ENCODE data around the gene ZNF565.
"Not testable (repeated sequence)": the region's sequence is repeated elsewhere in the genome, so short reads cannot be mapped to it uniquely, and the experiment has no call there.

Gene ZNF565

DNA sequence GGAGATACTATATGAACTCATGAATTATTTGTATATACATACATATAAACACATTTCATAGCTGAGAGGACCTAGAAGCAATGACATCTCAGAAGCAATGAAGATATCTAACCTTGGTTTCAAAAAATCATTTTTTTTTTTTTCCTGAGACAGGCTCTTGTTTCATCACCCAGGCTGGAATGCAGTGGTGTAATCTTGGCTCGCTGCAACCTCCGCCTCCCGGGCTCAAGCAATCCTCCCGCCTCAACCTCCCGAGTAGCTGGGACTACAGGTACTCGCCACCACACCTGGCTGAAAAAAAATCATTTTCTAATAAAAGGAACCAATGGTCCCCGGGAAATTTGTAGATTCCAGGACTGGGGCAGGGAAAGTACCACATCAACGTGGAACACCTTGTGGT is 4.0 kb downstream of the ZNF565 start:
- DNase-seq: no peak

DNA sequence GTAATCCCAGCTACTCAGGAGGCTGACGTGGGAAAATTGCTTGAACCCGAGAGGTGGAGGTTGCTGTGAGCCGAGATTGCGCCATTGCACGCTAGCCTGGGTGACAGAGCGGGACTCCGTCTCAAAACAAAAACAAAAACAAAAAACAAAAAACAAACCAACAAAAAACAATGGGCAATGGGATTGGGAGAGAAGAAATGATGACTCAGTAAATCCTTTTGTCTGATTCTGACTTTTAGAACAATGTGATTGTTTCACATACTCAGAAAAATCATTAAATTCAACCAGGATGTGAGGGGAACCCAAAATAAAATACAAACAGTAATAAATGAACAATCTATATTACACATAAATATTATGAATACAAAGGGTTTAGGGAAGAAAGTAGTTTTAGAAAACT is 5.1 kb downstream of the ZNF565 start:
- no peak for DNase-seq

DNA sequence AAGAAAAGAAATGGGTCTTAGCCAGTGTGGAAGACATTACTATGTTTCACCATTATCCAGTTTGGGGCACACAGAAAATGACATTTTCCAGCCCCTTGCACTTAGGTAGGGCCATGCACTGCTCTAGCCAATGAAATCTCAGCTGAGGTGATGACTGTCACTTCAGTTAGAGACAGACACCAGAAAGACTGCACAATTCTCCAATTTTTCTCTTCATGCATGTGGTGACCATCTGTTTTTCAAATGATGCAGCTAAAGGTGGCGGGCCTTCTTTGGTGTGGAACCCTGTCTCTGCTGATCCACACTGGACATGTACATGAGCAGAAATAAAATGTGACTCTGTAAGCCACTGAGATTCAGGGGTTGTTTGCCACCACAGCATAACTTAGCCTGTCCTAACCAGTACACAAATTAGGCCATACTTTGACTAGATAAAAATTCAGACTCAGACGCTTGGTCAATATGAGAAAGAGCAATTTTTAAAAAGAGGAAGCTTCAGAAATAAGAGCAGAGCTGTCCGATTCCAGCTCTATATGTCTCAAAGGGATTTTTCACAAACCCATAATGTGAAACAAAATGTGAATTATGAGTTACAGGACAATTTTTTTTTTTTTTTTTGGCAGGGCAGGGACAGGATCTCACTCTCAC is 6.7 kb downstream of the ZNF565 start:
- DNase-seq: no peak

DNA sequence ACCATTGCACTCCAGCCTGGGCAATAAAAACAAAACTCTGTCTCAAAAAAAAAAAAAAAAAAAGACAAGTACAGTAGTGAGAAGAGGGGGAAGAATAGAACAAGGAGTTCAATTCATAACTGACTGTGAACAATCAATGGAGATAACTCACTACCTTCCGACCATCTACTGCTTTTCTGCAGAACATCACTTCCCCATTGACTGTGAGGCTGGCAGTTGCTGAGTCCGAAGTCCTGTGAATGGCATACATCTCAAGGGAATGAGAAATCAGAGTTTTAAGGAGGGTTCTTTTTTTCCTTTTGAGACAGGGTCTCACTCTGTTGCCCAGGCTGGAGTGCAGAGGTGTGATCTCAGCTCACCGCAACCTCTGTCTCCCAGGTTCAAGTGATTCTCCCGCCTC is 11.2 kb downstream of the ZNF565 start:
- no peak for DNase-seq

DNA sequence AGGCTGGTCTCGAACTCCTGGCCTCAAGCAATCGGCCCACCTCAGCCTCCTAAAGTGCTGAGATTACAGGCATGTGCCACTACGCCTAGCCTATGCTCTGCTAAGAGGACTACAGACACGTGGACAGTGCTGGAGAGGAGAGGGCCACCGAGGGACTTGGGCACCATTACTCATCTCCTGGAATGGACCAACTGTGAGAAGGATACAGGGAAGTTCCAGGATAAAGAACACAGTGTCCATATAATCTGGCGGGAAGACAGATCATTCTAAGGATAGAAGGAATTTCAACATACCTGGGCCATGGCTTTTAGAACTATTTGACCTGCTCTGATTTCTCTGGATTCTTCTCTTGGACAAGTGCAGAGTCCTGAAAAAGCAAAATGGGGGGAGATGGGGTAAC is 12.8 kb downstream of the ZNF565 start:
- DNase-seq: no peak

DNA sequence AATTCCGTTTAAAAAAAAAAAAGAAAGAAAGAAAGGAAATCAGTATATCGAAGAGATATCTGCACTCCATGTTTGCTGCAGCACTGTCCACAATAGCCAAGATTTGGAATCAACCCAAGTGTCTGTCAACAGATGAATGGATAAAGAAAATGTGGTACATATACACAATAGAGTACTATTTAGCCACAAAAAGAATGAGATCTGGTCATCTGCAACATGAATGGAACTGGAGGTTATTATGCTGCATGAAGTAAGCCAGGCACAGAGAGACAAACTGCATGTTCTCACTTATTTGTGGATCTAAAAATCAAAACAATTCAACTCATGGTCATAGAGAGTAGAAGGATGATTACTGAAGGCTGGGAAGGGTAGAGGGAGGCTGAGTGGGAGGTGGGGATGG is 16.3 kb downstream of the ZNF565 start:
- DNase-seq: no peak

DNA sequence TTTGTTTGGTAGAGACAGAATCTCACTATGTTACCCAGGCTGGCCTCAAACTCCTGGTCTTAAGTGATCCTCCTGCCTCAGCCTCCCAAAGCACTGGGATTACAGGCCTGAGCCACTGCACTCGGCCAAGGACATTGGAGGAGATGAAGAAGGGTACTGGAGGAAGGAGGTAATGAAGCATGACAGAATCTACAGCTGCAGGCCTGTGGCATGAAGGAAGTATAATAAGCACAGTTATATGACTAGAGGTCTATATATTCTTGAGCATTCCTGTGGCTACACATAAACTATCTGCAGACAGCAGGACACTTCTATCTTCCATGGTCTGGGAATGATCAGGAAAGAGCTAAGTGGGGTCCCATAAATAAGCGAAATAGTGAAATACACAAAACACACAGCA is 18.2 kb downstream of the ZNF565 start:
- DNase-seq: no peak

DNA sequence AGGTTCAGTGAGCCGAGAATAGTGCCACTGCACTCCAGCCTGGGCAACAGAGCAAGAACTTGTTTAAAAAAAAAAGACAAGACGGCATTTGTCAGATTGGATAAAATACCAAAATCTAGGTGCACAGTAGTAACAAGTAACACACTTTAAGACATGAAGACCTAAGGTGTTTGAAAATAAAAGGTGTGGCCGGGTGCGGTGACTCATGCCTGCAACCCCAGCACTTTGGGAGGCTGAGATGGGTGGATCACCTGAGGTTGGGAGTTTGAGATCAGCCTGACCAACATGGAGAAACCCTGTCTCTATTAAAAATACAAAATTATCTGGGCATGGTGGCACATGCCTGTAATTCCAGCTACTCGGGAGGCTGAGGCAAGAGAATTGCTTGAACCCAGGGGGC is 27.7 kb downstream of the ZNF565 start:
- DNase-seq: not testable (repeated sequence)

DNA sequence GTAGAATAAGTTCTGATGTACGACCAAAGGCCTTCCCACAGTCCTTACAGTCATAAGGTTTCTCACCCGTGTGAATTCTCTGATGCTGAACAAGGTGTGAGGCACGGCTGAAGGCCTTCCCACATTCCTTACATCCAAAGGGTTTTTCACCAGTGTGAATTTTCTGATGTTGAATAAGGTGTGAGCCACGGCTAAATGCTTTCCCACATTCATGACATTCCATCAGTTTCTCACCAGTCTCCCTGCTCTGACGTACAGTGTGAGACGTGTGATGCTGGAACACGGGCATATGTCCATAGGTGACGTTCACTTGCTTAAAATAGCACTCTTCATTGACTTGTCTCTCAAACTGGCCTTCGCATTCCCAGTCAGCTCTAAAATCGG is 31.2 kb downstream of the ZNF565 start:
- DNase-seq: no peak

DNA sequence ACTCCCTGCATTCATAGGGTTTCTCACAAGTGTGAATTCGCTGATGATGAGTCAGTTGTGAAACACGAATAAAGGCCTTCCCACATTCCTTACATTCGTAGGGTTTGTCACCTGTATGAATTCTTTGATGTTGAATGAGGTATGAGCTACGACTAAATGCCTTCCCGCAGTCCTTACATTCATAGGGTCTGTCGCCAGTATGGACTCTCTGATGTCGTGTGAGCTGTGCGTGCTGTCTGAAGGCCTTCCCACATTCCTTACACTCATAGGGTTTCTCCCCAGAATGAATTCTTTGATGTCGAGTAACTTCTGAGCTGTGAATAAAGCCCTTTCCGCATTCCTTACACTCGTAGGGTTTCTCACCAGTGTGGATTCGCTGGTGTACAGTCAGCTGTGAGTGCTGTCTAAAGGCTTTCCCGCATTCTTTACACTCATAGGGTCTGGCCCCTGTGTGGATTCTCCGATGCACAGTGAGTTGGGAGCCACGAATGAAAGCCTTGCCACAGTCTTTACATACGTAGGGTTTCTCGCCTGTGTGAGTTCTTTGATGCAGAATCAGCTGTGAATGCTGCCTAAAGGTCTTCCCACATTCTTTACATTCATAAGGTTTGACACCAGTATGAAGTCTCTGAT is 31.7 kb downstream of the ZNF565 start:
- no peak for DNase-seq

DNA sequence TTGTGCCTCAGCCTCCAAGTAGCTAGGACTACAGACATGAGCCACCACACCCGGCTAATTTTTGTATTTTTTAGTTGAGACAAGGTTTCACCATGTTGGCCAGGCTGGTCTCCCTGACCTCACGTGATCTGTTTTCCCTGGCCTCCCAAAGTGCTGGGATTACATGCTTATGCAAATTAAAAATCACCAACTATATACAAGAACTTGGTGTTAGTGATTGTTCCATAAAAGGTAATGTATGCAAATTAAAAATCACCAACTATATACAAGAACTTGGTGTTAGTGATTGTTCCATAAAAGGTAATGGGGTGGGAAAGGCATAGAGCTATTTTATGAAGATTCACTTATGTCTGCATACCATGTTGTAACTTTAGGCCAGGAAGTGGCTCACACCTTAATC is 35.4 kb downstream of the ZNF565 start:
- DNase-seq: not testable (repeated sequence)

DNA sequence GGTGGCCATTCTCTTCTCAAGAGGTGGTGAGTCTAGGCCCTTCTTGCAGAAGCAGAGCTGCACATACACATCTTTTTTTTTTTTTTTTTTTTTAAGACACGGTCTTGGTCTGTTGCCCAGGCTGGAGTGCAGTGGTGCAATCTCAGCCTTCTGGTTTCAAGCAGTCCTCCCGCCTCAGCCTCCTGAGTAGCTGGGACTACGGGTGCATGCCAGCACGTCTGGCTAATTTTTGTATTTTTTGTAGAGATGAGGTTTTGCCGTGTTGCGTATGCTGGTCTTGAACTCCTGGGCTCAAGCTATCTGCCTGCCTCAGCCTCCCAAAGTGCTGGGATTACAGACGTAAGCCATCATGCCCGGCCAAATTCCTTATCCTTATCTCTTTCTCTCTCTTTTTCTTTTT is 40.6 kb downstream of the ZNF565 start:
- not testable (repeated sequence) for DNase-seq

DNA sequence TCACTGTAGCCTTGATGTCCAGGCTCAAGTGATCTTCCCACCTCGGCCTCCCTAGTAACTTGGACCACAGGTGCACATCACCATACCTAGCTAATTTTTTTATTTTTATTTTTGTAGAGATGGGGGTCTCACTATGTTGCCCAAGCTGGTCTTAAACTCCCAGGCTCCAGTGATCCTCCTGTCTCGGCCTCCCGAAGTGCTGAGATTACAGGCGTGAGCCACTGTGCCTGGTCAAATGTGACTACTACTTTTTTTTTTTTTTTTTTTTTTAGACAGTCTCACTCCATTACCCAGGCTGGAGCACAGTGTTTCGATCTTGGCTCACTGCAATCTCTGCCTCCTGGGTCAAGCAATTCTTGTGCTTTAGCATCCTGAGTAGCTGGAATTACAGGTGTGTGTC is 41.6 kb downstream of the ZNF565 start:
- DNase-seq: no peak

DNA sequence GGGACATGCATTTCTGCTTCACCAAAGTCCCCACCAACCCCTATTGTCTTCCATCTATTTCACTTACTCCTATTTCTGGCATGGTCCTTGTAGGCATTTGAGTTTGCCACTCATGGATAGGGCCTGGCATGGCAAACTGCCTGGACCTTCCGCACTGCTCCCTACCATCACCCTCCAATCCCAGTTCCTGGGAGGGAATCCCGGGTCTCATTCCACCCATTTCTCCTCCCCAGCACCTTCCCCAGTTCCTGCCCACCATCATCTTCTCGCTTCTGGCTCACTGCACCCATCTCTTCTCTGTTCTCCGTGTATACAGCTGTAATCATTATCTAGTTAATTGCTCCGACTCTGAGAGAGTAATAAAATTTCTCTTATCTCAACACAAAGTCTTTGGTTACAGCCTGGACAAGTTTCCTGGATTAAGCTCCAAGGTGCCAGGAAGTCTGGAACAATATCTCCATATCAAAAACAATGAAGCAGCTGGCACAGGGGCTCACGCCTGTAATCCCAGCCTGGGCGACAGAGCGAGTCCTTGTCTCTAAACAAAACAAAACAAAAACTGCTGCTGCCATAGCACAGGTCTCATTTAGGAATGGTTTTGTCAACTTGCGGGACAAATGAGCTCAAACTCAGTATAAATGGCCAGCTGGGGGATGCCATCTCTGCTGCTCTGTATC is 45.2 kb downstream of the ZNF565 start:
- no peak for DNase-seq

DNA sequence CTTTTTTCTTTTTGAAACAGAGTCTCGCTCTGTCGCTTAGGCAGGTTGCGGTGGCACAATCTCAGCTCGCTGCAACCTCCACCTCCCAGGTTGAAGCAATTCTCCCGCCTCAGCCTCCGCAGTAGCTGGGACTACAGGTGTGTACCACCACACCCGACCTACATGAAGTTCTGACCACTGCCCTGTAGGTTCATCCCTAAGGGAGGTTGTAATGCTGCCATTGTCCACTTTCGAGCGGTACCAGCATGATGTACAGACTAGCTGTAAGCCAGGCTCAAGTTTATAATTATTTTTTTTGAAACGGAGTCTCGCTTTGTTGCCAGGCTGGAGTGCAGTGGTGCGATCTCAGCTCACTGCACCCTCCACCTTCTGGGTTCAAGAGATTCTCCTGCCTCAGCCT is 50.7 kb downstream of the ZNF565 start:
- DNase-seq: no peak

DNA sequence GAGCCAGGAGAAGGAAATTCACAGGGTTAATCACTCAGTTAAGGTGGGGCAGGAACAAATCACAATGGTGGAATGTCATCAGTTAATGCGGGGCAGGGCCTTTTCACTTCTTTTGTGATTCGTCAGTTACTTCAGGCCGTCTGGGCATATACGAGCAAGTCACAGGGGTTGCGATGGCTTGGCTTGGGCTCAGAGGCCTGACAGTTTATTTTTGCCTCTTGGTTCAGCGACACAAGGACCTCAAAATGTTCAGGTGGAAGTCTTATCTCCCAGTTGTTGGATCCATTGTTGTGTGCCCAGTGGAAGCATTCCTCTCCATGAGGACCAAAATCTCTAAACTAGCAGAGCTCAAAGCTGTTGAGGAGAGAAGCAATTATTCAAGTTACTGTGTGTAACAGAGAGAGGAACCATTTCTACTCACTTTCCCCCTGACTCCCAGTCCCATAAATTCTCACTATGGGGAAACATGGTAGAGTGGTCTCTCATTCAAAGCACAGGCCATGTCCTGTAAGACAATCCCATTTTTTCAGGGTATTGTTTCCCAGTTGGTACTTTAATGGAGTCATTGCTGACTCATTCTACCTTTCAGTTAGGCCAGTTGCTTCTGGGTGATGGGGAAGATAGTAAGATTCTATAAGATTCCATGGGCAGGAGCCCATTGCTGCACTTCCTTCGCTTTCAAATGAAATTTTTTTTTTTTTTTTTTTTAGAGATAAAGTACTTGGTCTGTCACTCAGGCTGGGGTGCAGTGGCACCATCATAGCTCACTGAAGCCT is 53.5 kb downstream of the ZNF565 start:
- no peak for DNase-seq

DNA sequence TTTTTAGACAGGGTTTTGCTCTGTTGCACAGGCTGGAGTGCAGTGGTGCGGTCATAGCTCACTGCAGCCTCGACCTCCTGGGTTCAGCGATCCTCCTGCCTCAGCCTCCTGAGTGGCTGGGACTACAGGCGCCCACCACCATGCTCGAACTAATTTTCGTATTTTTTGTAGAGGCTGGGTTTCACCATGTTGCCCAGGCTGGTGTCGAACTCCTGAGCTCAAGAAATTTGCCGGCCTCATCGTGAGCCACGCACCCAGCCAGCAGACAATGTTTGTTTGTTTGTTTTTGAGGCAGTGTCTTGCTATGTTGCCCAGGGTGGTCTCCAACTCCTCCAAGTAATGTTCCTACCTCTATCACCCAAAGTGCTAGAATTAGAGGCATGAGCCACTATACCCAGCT is 61.3 kb downstream of the ZNF565 start:
- DNase-seq: no peak

DNA sequence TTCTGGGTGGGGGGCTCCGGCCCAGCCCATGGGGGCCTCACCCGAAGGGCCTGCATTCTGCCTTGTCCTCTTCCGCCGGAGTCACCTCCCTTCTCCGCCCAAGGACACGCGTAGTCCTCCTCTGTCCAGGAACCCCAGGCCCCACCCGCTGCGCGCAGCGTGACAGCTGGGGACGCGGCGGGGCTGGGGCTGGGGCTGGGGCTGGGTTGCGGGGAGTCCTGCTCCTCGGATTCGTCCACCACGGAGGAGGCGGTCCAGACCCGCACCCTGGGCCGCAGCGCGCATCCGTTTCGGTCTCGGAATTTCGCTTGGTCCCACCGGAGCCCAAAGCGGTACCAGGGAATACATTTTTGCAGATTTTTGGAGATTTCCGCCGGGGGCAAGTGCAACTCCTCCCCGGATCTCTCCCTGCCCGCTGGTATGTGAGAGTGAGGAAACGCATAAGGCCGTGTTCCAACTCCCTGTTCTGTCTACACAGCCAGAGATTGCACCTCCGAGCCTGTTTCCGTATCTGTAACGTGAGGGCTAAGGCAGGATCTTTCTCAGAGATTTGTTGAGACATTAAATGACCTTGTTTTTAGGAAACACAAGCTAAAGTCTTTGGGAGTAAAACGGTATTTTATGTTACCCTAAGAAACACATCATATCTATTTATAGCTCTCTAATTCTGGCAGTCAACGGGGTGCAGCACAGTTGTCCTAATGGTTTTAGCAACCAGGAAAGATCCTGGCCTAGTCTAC is 61.9 kb downstream of the ZNF565 start, which contains the start of gene COX7A1:
TSS of gene COX7A1 (minus strand) at position 96 of the 740 bp plus-strand sequence. CDS start at position 56, 40 bp downstream.
- DNase-seq: no peak

DNA sequence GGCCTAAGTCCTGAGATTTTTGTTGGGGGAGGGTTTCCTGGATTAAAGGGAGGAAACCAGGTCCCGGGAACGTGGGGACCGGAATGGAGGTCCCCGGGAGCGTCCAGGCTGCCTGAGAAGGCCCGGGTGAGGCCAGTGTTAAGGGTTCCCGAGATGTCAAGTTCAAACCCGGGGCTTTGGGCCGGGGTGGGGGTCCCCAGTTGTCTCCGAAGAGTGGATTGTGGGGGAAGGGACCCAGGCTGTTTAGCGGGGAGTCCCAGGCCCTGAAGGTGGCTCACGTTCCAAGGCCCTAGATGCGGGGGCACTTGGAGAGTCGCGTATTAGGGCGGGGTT is 62.5 kb downstream of the ZNF565 start:
- DNase-seq: no peak

DNA sequence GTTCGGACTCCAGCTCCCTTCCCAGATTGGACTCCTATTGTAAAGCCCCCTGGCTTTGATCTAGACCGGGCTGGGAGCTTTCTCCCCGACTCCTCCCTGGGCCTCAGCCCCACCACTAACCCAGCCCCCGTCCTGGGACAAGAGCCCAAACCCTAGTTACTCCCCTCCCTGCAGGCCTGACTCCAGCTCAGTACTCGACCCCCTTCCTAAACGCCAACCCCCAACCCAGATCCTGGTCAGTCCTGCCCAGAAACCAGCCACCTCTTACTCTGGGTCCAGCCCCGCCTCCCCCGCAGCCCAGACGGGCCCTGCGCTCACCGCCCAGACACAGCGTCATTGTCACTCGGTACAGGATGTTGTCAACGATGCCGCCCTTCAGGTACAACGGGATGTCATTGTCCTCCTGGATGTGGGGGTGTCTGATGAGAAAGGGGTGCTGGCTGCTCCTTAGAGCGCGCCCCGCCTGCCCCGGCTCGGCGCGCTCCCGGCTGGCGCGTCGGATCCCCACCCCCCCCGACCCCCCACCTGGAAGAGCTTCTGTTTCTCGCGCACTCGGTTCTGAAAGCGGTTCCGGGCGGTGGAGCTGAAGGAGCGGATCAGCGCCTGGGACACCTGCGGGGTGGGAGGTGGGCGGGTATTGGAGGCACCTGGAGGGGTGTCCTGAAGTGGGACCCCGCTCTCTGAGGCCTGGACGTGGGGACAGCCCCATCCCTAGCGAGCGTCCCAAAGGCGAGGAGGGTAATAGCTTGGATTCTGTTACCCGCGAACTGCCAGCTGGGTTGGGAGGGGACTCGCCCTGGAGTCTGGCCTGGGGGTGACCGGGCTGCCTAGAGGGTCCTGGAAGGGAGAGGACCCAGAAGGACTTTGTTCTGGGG is 63.1 kb downstream of the ZNF565 start:
- DNase-seq: no peak

DNA sequence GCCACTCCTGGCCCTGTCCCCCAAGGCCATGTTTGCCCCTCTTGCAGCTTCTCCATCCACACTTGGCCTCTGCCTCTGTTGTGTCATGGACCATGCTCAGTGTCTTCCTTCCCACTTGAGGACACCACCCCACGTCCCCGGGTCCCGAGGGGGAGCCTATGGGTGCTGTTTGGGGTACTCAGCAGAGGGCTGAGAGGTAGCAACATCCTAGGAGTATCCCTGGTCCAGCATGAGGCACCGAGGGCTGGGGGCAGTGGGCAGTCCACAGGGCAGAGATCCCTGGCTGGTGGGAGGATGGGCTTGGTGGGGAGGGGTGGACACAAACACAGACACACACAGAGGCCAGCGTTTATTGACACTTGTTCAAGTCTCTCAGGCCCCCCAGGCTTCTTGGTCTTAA is 63.9 kb downstream of the ZNF565 start:
- DNase-seq: no peak

Data from effector CD8-positive, alpha-beta T cell (primary cell).